ENCODE data around the gene IRGM. TPM values are rescaled to one million over a fixed set of nuclear protein-coding genes. Genes with fewer than 3 reads are reported as not detected.
"Not testable (repeated sequence)": the region's sequence is repeated elsewhere in the genome, so short reads cannot be mapped to it uniquely, and the experiment has no call there.

The IRGM gene
- total RNA-seq, 3 donors from 2014 or later = 0.66 to 0.80 (median 0.73) TPM

- no peaks in the 10 kb centered on the region for H3K36me3 ChIP-seq
- H3K4me3 ChIP-seq = no peak overlapping the region
- H3K4me1 ChIP-seq = no peaks in the 10 kb centered on the region
- intact Hi-C loops (cut with DNase I; ENCODE audit: low total_unique reads) = no loop called here
- no peak overlapping the region for H3K27ac ChIP-seq
- no peak for DNase-seq (ENCODE audit: low spot score in 2 of 2)
- H3K27me3 ChIP-seq = no peaks in the 10 kb centered on the region
- TF ChIP-seq CTCF (IDR thresholded peaks at IDR 0.05) = no peak
- no peak for TF ChIP-seq POLR2A (IDR thresholded peaks at IDR 0.05)
- no peak for TF ChIP-seq POLR2AphosphoS5 (IDR thresholded peaks at IDR 0.05)
- peaks cover 10 to 11% of the 10 kb centered on the region in 2 donors for H3K9me3 ChIP-seq
These were observed 31.3 kb upstream of the IRGM start for GRCh38 chr5:150815010-150815409.

GRCh38 chr5:150816946-150817345 is 29.4 kb upstream of the IRGM start:
- no peak for DNase-seq (ENCODE audit: low spot score in 2 of 2)
- H3K27me3 ChIP-seq = no peaks in the 10 kb centered on the region
- intact Hi-C loops (cut with DNase I; ENCODE audit: low total_unique reads) = no loop called here
- no peak overlapping the region for H3K27ac ChIP-seq
- no peaks in the 10 kb centered on the region for H3K4me1 ChIP-seq
- H3K36me3 ChIP-seq = no peaks in the 10 kb centered on the region
- H3K4me3 ChIP-seq = no peak overlapping the region
- TF ChIP-seq POLR2AphosphoS5 (IDR thresholded peaks at IDR 0.05) = no peak
- peaks cover 10 to 11% of the 10 kb centered on the region in 2 donors for H3K9me3 ChIP-seq

- Histone ChIP-seq H3K9me3 (peaks cover 0 to 21% of the 10 kb centered on the region in 2 donors), H3K27ac (no peak overlapping the region), H3K4me1 (no peaks in the 10 kb centered on the region), H3K36me3 (no peaks in the 10 kb centered on the region), H3K27me3 (no peaks in the 10 kb centered on the region), H3K4me3 (no peak overlapping the region)
- DNase-seq (ENCODE audit: low spot score in 2 of 2) = no peak
- TF ChIP-seq CTCF (IDR thresholded peaks at IDR 0.05) = no peak
- no peak for TF ChIP-seq POLR2A (IDR thresholded peaks at IDR 0.05)
- TF ChIP-seq POLR2AphosphoS5 (IDR thresholded peaks at IDR 0.05) = no peak
- intact Hi-C loops (cut with DNase I; ENCODE audit: low total_unique reads) = no loop called here
These were observed 16.6 kb upstream of the IRGM start for GRCh38 chr5:150829744-150830143.

- H3K4me1 ChIP-seq; intact Hi-C loops (cut with DNase I; ENCODE audit: low total_unique reads); H3K27ac ChIP-seq; H3K36me3 ChIP-seq; DNase-seq (ENCODE audit: low spot score in 2 of 2); H3K4me3 ChIP-seq; H3K27me3 ChIP-seq: not testable (repeated sequence)
- H3K9me3 ChIP-seq = peaks cover 0 to 21% of the 10 kb centered on the region in 2 donors
These were observed 14.5 kb upstream of the IRGM start for GRCh38 chr5:150831821-150832220.

GRCh38 chr5:150836064-150836463 is 10.3 kb upstream of the IRGM start:
- H3K36me3 ChIP-seq = no peaks in the 10 kb centered on the region
- intact Hi-C loops (cut with DNase I; ENCODE audit: low total_unique reads) = no loop called here
- no peak for TF ChIP-seq POLR2AphosphoS5 (IDR thresholded peaks at IDR 0.05)
- no peak for TF ChIP-seq CTCF (IDR thresholded peaks at IDR 0.05)
- TF ChIP-seq POLR2A (IDR thresholded peaks at IDR 0.05) = no peak
- no peaks in the 10 kb centered on the region for H3K4me1 ChIP-seq
- H3K27me3 ChIP-seq = no peaks in the 10 kb centered on the region
- no peak overlapping the region for H3K4me3 ChIP-seq
- peaks cover 0 to 14% of the 10 kb centered on the region in 2 donors for H3K9me3 ChIP-seq
- no peak for DNase-seq (ENCODE audit: low spot score in 2 of 2)
- H3K27ac ChIP-seq = no peak overlapping the region

- intact Hi-C loops (cut with DNase I; ENCODE audit: low total_unique reads) = no loop called here
- H3K4me1 ChIP-seq = no peaks in the 10 kb centered on the region
- H3K27ac ChIP-seq = no peak overlapping the region
- TF ChIP-seq CTCF (IDR thresholded peaks at IDR 0.05) (no peak), POLR2AphosphoS5 (IDR thresholded peaks at IDR 0.05) (no peak), POLR2A (IDR thresholded peaks at IDR 0.05) (no peak)
- no peaks in the 10 kb centered on the region for H3K36me3 ChIP-seq
- no peak overlapping the region for H3K4me3 ChIP-seq
- H3K27me3 ChIP-seq = no peaks in the 10 kb centered on the region
- H3K9me3 ChIP-seq = peaks cover 0 to 9% of the 10 kb centered on the region in 2 donors
- no peak for DNase-seq (ENCODE audit: low spot score in 2 of 2)
These were observed 9.6 kb upstream of the IRGM start for GRCh38 chr5:150836703-150837102.

- H3K27ac ChIP-seq; H3K4me1 ChIP-seq; H3K4me3 ChIP-seq; H3K9me3 ChIP-seq; H3K27me3 ChIP-seq; intact Hi-C loops (cut with DNase I; ENCODE audit: low total_unique reads); H3K36me3 ChIP-seq; DNase-seq (ENCODE audit: low spot score in 2 of 2): not testable (repeated sequence)
These were observed 999 bp upstream of the IRGM start for GRCh38 chr5:150845185-150845859.

All from breast epithelium (tissue), 4 donors.